Body of pancreas (tissue), 4 donors: Measurements from ENCODE around the gene CADM2.

ENCODE experiments used
- CTCF ChIP-seq, 7 experiments: fragments of 450-650 bp in 4 of 7; fragments of 200-600 bp in 3 of 7; sonication (generic) in 3 of 7; IDR thresholded peaks; one replicate each; pipeline ENCODE4 v1.5.1; 2016 to 2019; ENCODE audit warnings: antibody characterized with exemption in 7 of 7
- POLR2A ChIP-seq, 3 donors: fragments of 450-650 bp; IDR thresholded peaks; one replicate each; pipeline ENCODE4 v1.6.1; 2016; ENCODE audit warnings: antibody characterized with exemption in 3 of 3, mild to moderate bottlenecking in 2 of 3

GRCh38 chr3:85930718-85931117 lies 971.9 kb downstream of the CADM2 start:
- no peak for TF ChIP-seq CTCF (IDR thresholded peaks at IDR 0.05)
- no peak for TF ChIP-seq POLR2A (IDR thresholded peaks at IDR 0.05)
